Prostate gland (tissue), 2 donors: Measurements from ENCODE around the gene MAPK8IP1. TPM values are rescaled to one million over a fixed set of nuclear protein-coding genes. Genes with fewer than 3 reads are reported as not detected.

Experiments
- DNase-seq: peaks from one replicate; pipeline ENCODE4 v3.0.0-alpha.2; 2019; ENCODE audit warnings: low spot score
- H3K27ac ChIP-seq, 2 donors: fragments of 200-600 bp; sonication (generic); 2 replicates each; pipeline ENCODE4 v1.5.1; 2017 to 2019
- H3K27me3 ChIP-seq: fragments of 200-600 bp; sonication (generic); replicated peaks from 2 replicates; pipeline ENCODE4 v1.5.1; 2019; ENCODE audit not compliant: insufficient read depth
- H3K36me3 ChIP-seq, 2 donors: fragments of 200-600 bp; sonication (generic); 1 replicate in 1 of 2; 2 replicates in 1 of 2; pipeline versions ENCODE4 v1.5.1 to v1.8.1; 2017 to 2019
- H3K4me1 ChIP-seq: fragments of 200-600 bp; sonication (generic); replicated peaks from 2 replicates; pipeline ENCODE4 v1.5.1; 2019
- H3K4me3 ChIP-seq, 2 donors: fragments of 200-600 bp; sonication (generic); 2 replicates each; pipeline ENCODE4 v1.5.1; 2017 to 2019
- H3K9me3 ChIP-seq: fragments of 200-600 bp; sonication (generic); 2 replicates; pipeline ENCODE4 v1.5.1; 2017
- POLR2A ChIP-seq: fragments of 450-650 bp; IDR thresholded peaks from one replicate; pipeline ENCODE4 v1.6.1; 2016; ENCODE audit warnings: antibody characterized with exemption, mild to moderate bottlenecking
- POLR2AphosphoS5 ChIP-seq: sonication (generic); formaldehyde crosslinking; IDR thresholded peaks from one replicate; pipeline ENCODE4 v1.6.1; 2017; ENCODE audit warnings: antibody characterized with exemption
- WGBS: methylation state at CpG from one replicate; pipeline ENCODE4 v1.1.5; 2018; 5-methylcytosine and 5-hydroxymethylcytosine counted together
- intact Hi-C: fragments of 100-400 bp; cut with DNase I; formaldehyde crosslinking; loops from one replicate; pipeline ENCODE4 v1.14.2; 2022
- total RNA-seq, 2 donors: library from RNA; depleted of rRNA; stranded (reverse); fragments of >200 nt; gene quantifications; one replicate each; pipeline ENCODE4 v1.1.0, GENCODE V29; 2016
- TF ChIP-seq, protein P1 (sequence below), 4 experiments: fragments of 200-600 bp in 2 of 4; fragments of 450-650 bp in 2 of 4; sonication (generic) in 2 of 4; IDR thresholded peaks; 1 replicate in 3 of 4; 2 replicates in 1 of 4; pipeline ENCODE4 v1.5.1; 2016 to 2019; ENCODE audit warnings: antibody characterized with exemption in 4 of 4, mild to moderate bottlenecking in 2 of 4, moderate library complexity in 2 of 4

Gene MAPK8IP1
- total RNA-seq, 2 donors from 2014 or later = 19.8 to 46.9 TPM

- intact Hi-C loops = no loop called here
- TF ChIP-seq, protein P1, sequence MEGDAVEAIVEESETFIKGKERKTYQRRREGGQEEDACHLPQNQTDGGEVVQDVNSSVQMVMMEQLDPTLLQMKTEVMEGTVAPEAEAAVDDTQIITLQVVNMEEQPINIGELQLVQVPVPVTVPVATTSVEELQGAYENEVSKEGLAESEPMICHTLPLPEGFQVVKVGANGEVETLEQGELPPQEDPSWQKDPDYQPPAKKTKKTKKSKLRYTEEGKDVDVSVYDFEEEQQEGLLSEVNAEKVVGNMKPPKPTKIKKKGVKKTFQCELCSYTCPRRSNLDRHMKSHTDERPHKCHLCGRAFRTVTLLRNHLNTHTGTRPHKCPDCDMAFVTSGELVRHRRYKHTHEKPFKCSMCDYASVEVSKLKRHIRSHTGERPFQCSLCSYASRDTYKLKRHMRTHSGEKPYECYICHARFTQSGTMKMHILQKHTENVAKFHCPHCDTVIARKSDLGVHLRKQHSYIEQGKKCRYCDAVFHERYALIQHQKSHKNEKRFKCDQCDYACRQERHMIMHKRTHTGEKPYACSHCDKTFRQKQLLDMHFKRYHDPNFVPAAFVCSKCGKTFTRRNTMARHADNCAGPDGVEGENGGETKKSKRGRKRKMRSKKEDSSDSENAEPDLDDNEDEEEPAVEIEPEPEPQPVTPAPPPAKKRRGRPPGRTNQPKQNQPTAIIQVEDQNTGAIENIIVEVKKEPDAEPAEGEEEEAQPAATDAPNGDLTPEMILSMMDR (IDR thresholded peaks at IDR 0.05) = no peak
- TF ChIP-seq POLR2A = no peak
- TF ChIP-seq POLR2AphosphoS5 = no peak
- no peaks in the 10 kb centered on the region for H3K36me3 ChIP-seq
- DNase-seq = no peak
- H3K27me3 ChIP-seq = no peaks in the 10 kb centered on the region
- peaks cover 11% of the 10 kb centered on the region for H3K4me1 ChIP-seq
- no peak overlapping the region for H3K27ac ChIP-seq
- H3K9me3 ChIP-seq = no peaks in the 10 kb centered on the region
- no peak overlapping the region for H3K4me3 ChIP-seq
- 68% methylated on average over 2 of the region's 2 CpGs for WGBS
These were observed 35.0 kb upstream of the MAPK8IP1 start for GRCh38 chr11:45850446-45850845.

DNA sequence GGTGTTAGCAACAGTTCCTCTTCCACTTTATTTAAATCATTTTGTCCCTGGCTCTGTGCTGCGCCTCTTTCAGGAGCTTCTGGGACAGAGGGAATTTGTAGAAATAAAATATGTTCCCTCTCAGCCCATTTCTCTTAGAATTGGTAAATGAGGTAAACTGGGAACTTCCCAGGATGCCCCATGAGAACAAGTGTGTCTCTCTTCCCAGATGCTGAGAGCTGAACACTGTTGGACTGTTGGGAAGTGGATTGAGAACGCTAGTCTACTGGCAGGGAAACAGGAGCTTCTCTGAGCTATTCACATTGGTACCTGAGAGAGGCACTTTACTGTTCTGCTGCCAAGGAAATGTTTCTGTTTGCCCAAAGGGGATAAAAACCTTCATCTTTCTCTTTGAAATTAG, 34.2 kb upstream of the MAPK8IP1 start:
- Histone ChIP-seq H3K36me3 (no peaks in the 10 kb centered on the region), H3K27ac (no peak overlapping the region), H3K27me3 (no peaks in the 10 kb centered on the region), H3K4me1 (peaks cover 11% of the 10 kb centered on the region), H3K4me3 (no peak overlapping the region), H3K9me3 (no peaks in the 10 kb centered on the region)
- intact Hi-C loops = no loop called here
- WGBS = 63% methylated on average over 2 of the region's 2 CpGs
- no peak for DNase-seq
- TF ChIP-seq POLR2A (no peak), POLR2AphosphoS5 (no peak)
- TF ChIP-seq, protein P1 (IDR thresholded peaks at IDR 0.05) = no peak

DNA sequence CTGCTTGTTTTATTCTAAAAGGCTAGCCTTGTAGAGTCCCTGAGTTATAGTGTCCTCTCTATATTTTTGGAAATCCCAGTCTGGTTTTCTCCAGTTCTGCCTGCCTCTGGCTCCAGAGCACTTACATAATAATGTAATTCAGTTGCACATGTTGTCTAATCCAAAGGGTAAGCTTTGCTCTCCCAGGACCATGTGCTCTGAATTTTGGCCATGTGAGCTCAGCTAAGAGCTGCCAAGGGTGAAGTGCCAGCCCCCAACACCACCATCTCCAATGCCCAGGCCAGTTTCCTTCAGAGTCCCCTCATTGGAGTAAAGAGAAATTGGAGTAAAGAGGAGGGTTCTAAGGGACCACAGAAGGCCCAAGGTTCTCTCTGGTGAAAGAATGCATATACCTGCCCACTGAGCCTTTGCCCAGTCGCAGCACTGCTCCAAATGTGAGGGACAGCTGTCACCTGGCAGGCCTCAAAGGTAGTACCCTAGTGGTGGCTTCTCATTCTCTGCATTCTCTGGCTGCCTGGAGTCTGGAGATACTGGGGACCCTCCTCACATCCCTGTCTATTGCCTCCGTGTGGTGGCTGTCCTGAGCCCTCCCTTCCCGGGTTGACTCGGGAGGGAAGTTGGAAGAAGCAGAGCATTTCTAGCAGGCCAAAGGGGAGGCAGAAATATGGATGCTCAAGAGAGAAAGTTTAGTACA, 33.3 kb upstream of the MAPK8IP1 start:
- no peak for TF ChIP-seq POLR2AphosphoS5
- no peak for TF ChIP-seq POLR2A
- TF ChIP-seq, protein P1 (IDR thresholded peaks at IDR 0.05) = no peak
- H3K27ac ChIP-seq = no peak overlapping the region
- H3K4me1 ChIP-seq = peaks cover 7% of the 10 kb centered on the region
- no peaks in the 10 kb centered on the region for H3K27me3 ChIP-seq
- DNase-seq = no peak
- intact Hi-C loops = no loop called here
- WGBS = 64% methylated on average over 4 of the region's 4 CpGs
- no peaks in the 10 kb centered on the region for H3K36me3 ChIP-seq
- no peak overlapping the region for H3K4me3 ChIP-seq
- no peaks in the 10 kb centered on the region for H3K9me3 ChIP-seq

- Histone ChIP-seq H3K4me3 (no peak overlapping the region), H3K4me1 (peaks cover 9% of the 10 kb centered on the region), H3K27ac (no peak overlapping the region), H3K36me3 (no peaks in the 10 kb centered on the region), H3K27me3 (no peaks in the 10 kb centered on the region), H3K9me3 (no peaks in the 10 kb centered on the region)
- TF ChIP-seq POLR2AphosphoS5 (no peak), POLR2A (no peak)
- TF ChIP-seq, protein P1 (IDR thresholded peaks at IDR 0.05) = no peak
- WGBS = 57% methylated on average over 1 of the region's 1 CpG
- no peak for DNase-seq
- intact Hi-C loops = no loop called here
These were observed 32.7 kb upstream of the MAPK8IP1 start for GRCh38 chr11:45852712-45853101.
